GM12878 (cell line): ENCODE results near the gene ZNRF3. TPM values are rescaled to one million over a fixed set of nuclear protein-coding genes. Genes with fewer than 3 reads are reported as not detected.

ENCODE experiments used
- ATAC-seq: fragments of 200-7000 bp; cut with Tn5 transposase; 3 replicates; pipeline ENCODE4 v1.9.1; 2020; ENCODE audit warnings: mild to moderate bottlenecking, moderate library complexity
- BruUV-seq: library from RNA; stranded (reverse); fragments of 400-500 nt; replicated peaks from 2 replicates; lab custom pipeline; 2021; lab: Mats Ljungman, UMichigan
- CTCF ChIA-PET: fragments of 300-600 bp; sonication (Branson Sonifier 250); formaldehyde crosslinking; extraction: SDS; loops from one replicate; lab custom pipeline; 2021; ENCODE audit warnings: inconsistent platforms; lab: Yijun Ruan, JAX
- POLR2A ChIA-PET: fragments of 350-600 bp; formaldehyde crosslinking; extraction: SDS; loops from one replicate; lab custom pipeline; 2021; ENCODE audit warnings: inconsistent platforms; lab: Charles Lee
- RAD21 ChIA-PET: fragments of 300-600 bp; sonication (Branson Sonifier 250); formaldehyde crosslinking; loops from one replicate; lab custom pipeline; 2023; ENCODE audit warnings: antibody characterized with exemption; ENCODE audit not compliant: unreplicated experiment; lab: Charles Lee
- SMC1A ChIA-PET: fragments of 300-600 bp; sonication (Branson Sonifier 250); formaldehyde crosslinking; loops from one replicate; lab custom pipeline; 2023; ENCODE audit not compliant: unreplicated experiment, uncharacterized antibody; lab: Charles Lee
- DNase-seq: peaks from one replicate; pipeline ENCODE4 v3.0.0-alpha.2; 2011; ENCODE audit warnings: low read depth, low spot score
- FAIRE-seq: peaks from 3 replicates; lab custom pipeline; 2011; peaks lifted over from hg19 to GRCh38; lab: Jason Lieb, UNC
- H2AFZ ChIP-seq: 2 replicates; pipeline ENCODE4 v1.6.0; 2011; ENCODE audit warnings: low read depth, low read length, control low read depth; ENCODE audit not compliant: control insufficient read depth
- H3K27ac ChIP-seq: 2 replicates; pipeline ENCODE4 v1.5.1; 2011; ENCODE audit warnings: control low read depth; ENCODE audit not compliant: control insufficient read depth, insufficient read depth
- H3K27me3 ChIP-seq, 2 experiments: replicated peaks in 1 of 2; 2 replicates each; pipeline versions ENCODE4 v1.6.0 to v1.6.1; 2011; ENCODE audit warnings: low read length in 1 of 2; ENCODE audit not compliant: control insufficient read depth in 2 of 2, insufficient read depth in 2 of 2
- H3K36me3 ChIP-seq, 2 experiments: 2 replicates each; pipeline ENCODE4 v1.5.1; 2011; ENCODE audit warnings: low read length in 1 of 2; ENCODE audit not compliant: control insufficient read depth in 2 of 2, insufficient read depth in 2 of 2
- H3K4me1 ChIP-seq: 2 replicates; pipeline ENCODE4 v1.6.1; 2011; ENCODE audit warnings: mild to moderate bottlenecking, low read length, moderate library complexity, mixed read lengths; ENCODE audit not compliant: control insufficient read depth, insufficient read depth
- H3K4me2 ChIP-seq: 2 replicates; pipeline ENCODE4 v1.6.0; 2011; ENCODE audit warnings: control low read depth; ENCODE audit not compliant: control insufficient read depth, insufficient read depth
- H3K4me3 ChIP-seq: fragments of 200-600 bp; sonication (generic); 2 replicates; pipeline ENCODE4 v1.5.1; 2016
- H3K79me2 ChIP-seq: 2 replicates; pipeline ENCODE4 v1.6.0; 2011; ENCODE audit warnings: low read length; ENCODE audit not compliant: control insufficient read depth, insufficient read depth
- H3K9ac ChIP-seq: 2 replicates; pipeline ENCODE4 v1.8.0; 2011; ENCODE audit warnings: low read length, control low read depth, mixed read lengths; ENCODE audit not compliant: control insufficient read depth, insufficient read depth
- H3K9me3 ChIP-seq: replicated peaks from 3 replicates; pipeline ENCODE4 v1.5.1; 2011; ENCODE audit warnings: mild to moderate bottlenecking, low read length; ENCODE audit not compliant: control insufficient read depth, insufficient read depth
- H4K20me1 ChIP-seq: 2 replicates; pipeline ENCODE4 v1.6.0; 2011; ENCODE audit not compliant: control insufficient read depth, insufficient read depth
- GATAD2B ChIP-seq: fragments of 450-650 bp; conservative IDR thresholded peaks from 2 replicates; pipeline ENCODE4 v1.6.1; 2017; ENCODE audit warnings: low read depth, mild to moderate bottlenecking, moderate library complexity
- HCFC1 ChIP-seq: fragments of 150-350 bp; IDR thresholded peaks from 2 replicates; pipeline ENCODE4 v1.6.1; 2014; ENCODE audit warnings: low read length
- IKZF2 ChIP-seq, 2 experiments: fragments of 450-650 bp; IDR thresholded peaks; 2 replicates each; pipeline ENCODE4 v1.6.1; 2017; ENCODE audit warnings: mild to moderate bottlenecking in 2 of 2, moderate library complexity in 2 of 2
- POLR2AphosphoS2 ChIP-seq: IDR thresholded peaks from 2 replicates; pipeline ENCODE4 v1.6.1; 2011; ENCODE audit warnings: low read depth, mild to moderate bottlenecking, low read length, improper control_type of control experiment, moderate library complexity
- SMARCA5 ChIP-seq: fragments of 450-650 bp; IDR thresholded peaks from 2 replicates; pipeline ENCODE4 v1.6.1; 2017; ENCODE audit warnings: mild to moderate bottlenecking
- SUZ12 ChIP-seq: fragments of 200-600 bp; sonication (generic); IDR thresholded peaks from one replicate; pipeline ENCODE4 v1.6.1; 2018; ENCODE audit warnings: antibody characterized with exemption, mild to moderate bottlenecking; ENCODE audit not compliant: unreplicated experiment
- WGBS: methylation state at CpG from one replicate; pipeline ENCODE4 v1.1.6; 2016; ENCODE audit warnings: low lambda C conversion rate; ENCODE audit not compliant: insufficient replicate concordance, insufficient coverage; ENCODE audit errors: missing lambda C conversion rate; 5-methylcytosine and 5-hydroxymethylcytosine counted together
- in situ Hi-C: fragments of 300-500 bp; cut with MboI; formaldehyde crosslinking; loops from 9 replicates; pipeline ENCODE4 v1.14.3; 2018; ENCODE audit warnings: mixed read lengths
- intact Hi-C: fragments of 100-400 bp; cut with micrococcal nuclease; formaldehyde crosslinking; loops from one replicate; pipeline ENCODE4 v1.14.2; 2022; ENCODE audit not compliant: unreplicated experiment
- polyA plus RNA-seq, 11 experiments: library from polyadenylated mRNA; depleted of rRNA in 4 of 11; unstranded in 6 of 11; stranded (reverse) in 5 of 11; fragments of >200 nt; fragmentation: Nextera tagmentation in 4 of 11; fragmentation: Illumina TruSeq in 1 of 11; extraction: Ambion mirVana in 4 of 11; extraction: Trizol in 1 of 11; gene quantifications; 1 replicate in 1 of 11; 2 replicates in 10 of 11; pipeline versions ENCODE4 v1.2.1 to v1.2.3, GENCODE V29; 2011 to 2016; ENCODE audit warnings: inconsistent platforms in 2 of 11, missing spikeins in 2 of 11, low read depth in 1 of 11
- total RNA-seq, 4 experiments: library from RNA; depleted of rRNA in 3 of 4; stranded (reverse); fragments of >200 nt in 3 of 4; fragmentation: Illumina TruSeq in 1 of 4; extraction: Trizol in 1 of 4; gene quantifications; 2 replicates each; pipeline versions ENCODE4 v1.2.1 to v1.2.3, GENCODE V29; 2013 to 2021
- TF ChIP-seq, protein P1 (sequence below): fragments of 450-650 bp; IDR thresholded peaks from 2 replicates; pipeline ENCODE4 v1.6.1; 2017; ENCODE audit warnings: low read depth, mild to moderate bottlenecking, moderate library complexity

Gene ZNRF3
- total and polyA plus RNA-seq, 10 of the 15 experiments (the other 5 are each of a cell fraction or from before 2014, with no cell fraction given): 0.05 to 2.4 (median 0.46) TPM

DNA sequence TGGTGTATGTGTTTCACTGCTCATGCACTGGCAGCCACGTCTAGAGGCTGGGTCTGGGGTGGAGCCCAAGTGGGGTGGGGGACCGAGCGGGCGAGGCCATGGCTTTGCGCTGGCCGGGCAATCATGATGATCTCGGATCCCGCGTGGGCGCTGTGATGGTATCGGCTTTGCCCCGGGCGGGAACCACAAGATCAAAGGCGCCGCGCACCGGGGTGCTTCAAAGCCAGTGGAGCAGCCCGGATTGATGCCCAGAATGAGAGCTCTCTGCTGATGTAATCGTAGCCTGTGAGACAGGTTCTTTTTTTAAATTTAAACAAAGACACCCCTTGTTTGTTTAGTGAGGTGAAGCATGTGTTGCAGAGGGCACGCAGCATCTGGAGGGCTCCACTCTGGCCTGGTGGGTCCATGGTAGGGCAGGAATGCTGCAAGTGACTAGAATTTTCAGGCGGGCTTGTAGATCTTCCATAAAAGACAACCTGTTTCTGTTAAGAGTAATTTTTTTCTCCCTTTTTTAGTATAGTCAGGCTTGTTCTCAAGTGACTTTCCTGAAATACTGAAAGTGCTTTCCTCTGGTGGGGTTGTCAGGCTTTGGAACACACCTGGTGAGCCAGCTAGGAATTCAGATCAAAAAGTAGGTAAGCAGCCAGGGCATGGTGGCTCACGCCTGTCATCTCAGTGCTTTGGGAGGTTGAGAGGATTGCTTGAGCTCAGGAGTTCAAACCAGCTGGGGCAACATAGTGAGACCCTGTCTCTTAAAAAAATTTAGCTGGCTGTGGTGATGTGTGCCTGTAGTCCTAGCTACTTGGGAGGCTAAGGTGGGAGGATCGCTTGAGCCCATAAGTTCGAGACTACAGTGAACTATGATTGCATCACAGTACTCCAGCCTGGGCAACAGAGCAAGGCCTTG, 40.7 kb downstream of the ZNRF3 start:
- Histone ChIP-seq H3K79me2 (no peaks in the 10 kb centered on the region), H3K36me3 (no peaks in the 10 kb centered on the region), H3K9ac (no peak overlapping the region), H2AFZ (no peak overlapping the region)
- FAIRE-seq: no peak
- RAD21 ChIA-PET: interaction anchor here (0.9 to 2.0 kb wide), 8 partner anchors 8 to 115 kb away, joined by 3 to 5 read pairs (median 4); no protein-coding TSS in a partner anchor
- TF ChIP-seq POLR2AphosphoS2 (no peak), SMARCA5 (no peak), GATAD2B (no peak), HCFC1 (no peak), IKZF2 (IDR thresholded peaks at IDR 0.05) (no peak), SUZ12 (no peak)
- TF ChIP-seq, protein P1, sequence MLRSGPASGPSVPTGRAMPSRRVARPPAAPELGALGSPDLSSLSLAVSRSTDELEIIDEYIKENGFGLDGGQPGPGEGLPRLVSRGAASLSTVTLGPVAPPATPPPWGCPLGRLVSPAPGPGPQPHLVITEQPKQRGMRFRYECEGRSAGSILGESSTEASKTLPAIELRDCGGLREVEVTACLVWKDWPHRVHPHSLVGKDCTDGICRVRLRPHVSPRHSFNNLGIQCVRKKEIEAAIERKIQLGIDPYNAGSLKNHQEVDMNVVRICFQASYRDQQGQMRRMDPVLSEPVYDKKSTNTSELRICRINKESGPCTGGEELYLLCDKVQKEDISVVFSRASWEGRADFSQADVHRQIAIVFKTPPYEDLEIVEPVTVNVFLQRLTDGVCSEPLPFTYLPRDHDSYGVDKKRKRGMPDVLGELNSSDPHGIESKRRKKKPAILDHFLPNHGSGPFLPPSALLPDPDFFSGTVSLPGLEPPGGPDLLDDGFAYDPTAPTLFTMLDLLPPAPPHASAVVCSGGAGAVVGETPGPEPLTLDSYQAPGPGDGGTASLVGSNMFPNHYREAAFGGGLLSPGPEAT: no peak
- TF ChIP-seq, all 136 proteins: peak for 0
- H3K4me1 ChIP-seq: peaks cover 8% of the 10 kb centered on the region
- ChIA-PET CTCF (interaction anchor here (0.9 to 1.3 kb wide), 7 partner anchors 15 to 116 kb away, joined by 3 to 4 read pairs (median 3); no protein-coding TSS in a partner anchor), SMC1A (interaction anchor here (0.8 to 5.1 kb wide), 21 partner anchors 8 to 114 kb away, joined by 3 to 42 read pairs (median 4); no protein-coding TSS in a partner anchor), POLR2A (interaction anchor here (0.6 to 1.7 kb wide), 8 partner anchors 8 to 106 kb away, joined by 3 to 5 read pairs (median 4); no protein-coding TSS in a partner anchor)
- DNase-seq (no peak), ATAC-seq (no peak)
- H3K4me3 ChIP-seq: no peak overlapping the region
- BruUV-seq: no TSS peak
- 78% methylated on average over 19 of the region's 24 CpGs for WGBS
- 0 out of 4 replicates have a peak, but pooled peaks cover 0 to 1% of the 10 kb centered on the region in 2 experiments for H3K27me3 ChIP-seq
- H3K4me2 ChIP-seq: no peak overlapping the region
- H4K20me1 ChIP-seq: no peaks in the 10 kb centered on the region
- intact Hi-C loops: no loop called here
- H3K9me3 ChIP-seq: no peaks in the 10 kb centered on the region
- no peak overlapping the region for H3K27ac ChIP-seq
- in situ Hi-C loops: no loop called here
